Osteocyte (in vitro differentiated cells): ENCODE results near the gene MAP7. TPM values are rescaled to one million over a fixed set of nuclear protein-coding genes. Genes with fewer than 3 reads are reported as not detected.
A peak's percentile ranks its signal among the peaks of the same experiment; 100 is the strongest.

Source experiments
- DNase-seq: peaks from one replicate; pipeline ENCODE4 v3.0.0; 2021; ENCODE audit warnings: mixed read lengths; ENCODE audit not compliant: unreplicated experiment; ENCODE audit errors: extremely low spot score
- H3K27ac Mint-ChIP-seq: one replicate; pipeline ENCODE4 v1.8.0; 2021; ENCODE audit warnings: mild to moderate bottlenecking, mixed read lengths; ENCODE audit not compliant: unreplicated experiment
- H3K27me3 Mint-ChIP-seq: one replicate; pipeline ENCODE4 v1.8.0; 2021; ENCODE audit warnings: mixed read lengths; ENCODE audit not compliant: unreplicated experiment
- H3K36me3 Mint-ChIP-seq: one replicate; pipeline ENCODE4 v1.8.0; 2021; ENCODE audit warnings: mixed read lengths; ENCODE audit not compliant: unreplicated experiment
- H3K4me1 Mint-ChIP-seq: one replicate; pipeline ENCODE4 v1.8.0; 2021; ENCODE audit warnings: mixed read lengths; ENCODE audit not compliant: unreplicated experiment
- H3K4me3 Mint-ChIP-seq: one replicate; pipeline ENCODE4 v1.8.0; 2021; ENCODE audit warnings: mild to moderate bottlenecking, moderate library complexity, mixed read lengths; ENCODE audit not compliant: unreplicated experiment
- H3K9me3 Mint-ChIP-seq: one replicate; pipeline ENCODE4 v1.8.0; 2021; ENCODE audit warnings: mixed read lengths; ENCODE audit not compliant: unreplicated experiment
- CTCF ChIP-seq: fragments of 200-600 bp; sonication (generic); IDR thresholded peaks from 2 replicates; pipeline ENCODE4 v1.5.0; 2021; ENCODE audit warnings: antibody characterized with exemption, mild to moderate bottlenecking, moderate library complexity
- total RNA-seq: library from RNA; stranded (reverse); gene quantifications from 2 replicates; pipeline ENCODE4 v1.2.1, GENCODE V29; 2021

MAP7 gene
- total RNA-seq, 1 donor from 2014 or later, result 0.38 TPM

GRCh38 chr6:136526937-136527336 lies 23.3 kb downstream of the MAP7 start:
- Mint-ChIP-seq H3K27me3 (peaks cover 42% of the 10 kb centered on the region), H3K27ac (no peak overlapping the region), H3K36me3 (no peaks in the 10 kb centered on the region), H3K9me3 (no peaks in the 10 kb centered on the region), H3K4me3 (no peak overlapping the region), H3K4me1 (peaks cover 6% of the 10 kb centered on the region)
- no peak for TF ChIP-seq CTCF
- DNase-seq, result no peak

GRCh38 chr6:136526196-136526930 lies 23.9 kb downstream of the MAP7 start:
- H3K27ac Mint-ChIP-seq, result no peak overlapping the region
- peak; percentile 45 for TF ChIP-seq CTCF
- no peaks in the 10 kb centered on the region for H3K9me3 Mint-ChIP-seq
- H3K4me3 Mint-ChIP-seq, result no peak overlapping the region
- peaks cover 41% of the 10 kb centered on the region for H3K27me3 Mint-ChIP-seq
- no peak for DNase-seq
- no peaks in the 10 kb centered on the region for H3K36me3 Mint-ChIP-seq
- H3K4me1 Mint-ChIP-seq, result peaks cover 6% of the 10 kb centered on the region

GRCh38 chr6:136525586-136526195 lies 24.5 kb downstream of the MAP7 start:
- H3K9me3 Mint-ChIP-seq, result no peaks in the 10 kb centered on the region
- H3K27me3 Mint-ChIP-seq, result peaks cover 35% of the 10 kb centered on the region
- peak; percentile 6 for TF ChIP-seq CTCF
- peaks cover 6% of the 10 kb centered on the region for H3K4me1 Mint-ChIP-seq
- no peaks in the 10 kb centered on the region for H3K36me3 Mint-ChIP-seq
- DNase-seq, result no peak
- H3K27ac Mint-ChIP-seq, result no peak overlapping the region
- no peak overlapping the region for H3K4me3 Mint-ChIP-seq

- no peak overlapping the region for H3K27ac Mint-ChIP-seq
- no peak overlapping the region for H3K4me3 Mint-ChIP-seq
- no peaks in the 10 kb centered on the region for H3K36me3 Mint-ChIP-seq
- peaks cover 6% of the 10 kb centered on the region for H3K4me1 Mint-ChIP-seq
- H3K9me3 Mint-ChIP-seq, result no peaks in the 10 kb centered on the region
- DNase-seq, result no peak
- TF ChIP-seq CTCF, result no peak
- H3K27me3 Mint-ChIP-seq, result peaks cover 41% of the 10 kb centered on the region
These were observed 25.2 kb downstream of the MAP7 start for GRCh38 chr6:136524936-136525413.

- H3K27ac Mint-ChIP-seq, result no peak overlapping the region
- no peak overlapping the region for H3K4me3 Mint-ChIP-seq
These were observed 25.8 kb downstream of the MAP7 start for GRCh38 chr6:136524339-136524935.

More at GRCh38 chr6:136524339-136524935, 25.8 kb downstream of the MAP7 start:
- Mint-ChIP-seq H3K4me1 (peaks cover 6% of the 10 kb centered on the region), H3K27me3 (peaks cover 46% of the 10 kb centered on the region), H3K9me3 (no peaks in the 10 kb centered on the region), H3K36me3 (no peaks in the 10 kb centered on the region)
- TF ChIP-seq CTCF, result no peak
- DNase-seq, result no peak
